H9 (cell line): ENCODE data around the gene NRP2. TPM values are rescaled to one million over a fixed set of nuclear protein-coding genes. Genes with fewer than 3 reads are reported as not detected.

Source experiments
- DNase-seq: peaks from one replicate; pipeline ENCODE4 v3.0.0-alpha.2; 2017
- H2AFZ ChIP-seq: one replicate; pipeline ENCODE4 v1.6.1; 2013; ENCODE audit warnings: mild to moderate bottlenecking, low read length, control low read depth, moderate library complexity
- H2AK5ac ChIP-seq: 2 replicates; pipeline ENCODE4 v1.6.1; 2013; ENCODE audit warnings: low read length, control low read depth, mixed read lengths; ENCODE audit not compliant: insufficient read length
- H2BK120ac ChIP-seq: one replicate; pipeline ENCODE4 v1.6.1; 2013; ENCODE audit warnings: low read depth, mild to moderate bottlenecking, low read length, control low read depth, inconsistent platforms; ENCODE audit not compliant: poor library complexity, severe bottlenecking
- H2BK12ac ChIP-seq: 2 replicates; pipeline ENCODE4 v1.6.1; 2013; ENCODE audit warnings: low read length, control low read depth, mixed read lengths, low read depth; ENCODE audit not compliant: insufficient read length
- H2BK15ac ChIP-seq: 2 replicates; pipeline ENCODE4 v1.6.1; 2013; ENCODE audit warnings: low read depth, low read length, control low read depth
- H2BK20ac ChIP-seq: one replicate; pipeline ENCODE4 v1.6.1; 2013; ENCODE audit warnings: low read depth, mild to moderate bottlenecking, low read length, control low read depth, inconsistent platforms; ENCODE audit not compliant: poor library complexity, severe bottlenecking
- H2BK5ac ChIP-seq: 2 replicates; pipeline ENCODE4 v1.6.1; 2013; ENCODE audit warnings: low read length, control low read depth, mixed read lengths; ENCODE audit not compliant: insufficient read length
- H3K14ac ChIP-seq: 2 replicates; pipeline ENCODE4 v1.6.1; 2013; ENCODE audit warnings: low read length, control low read depth; ENCODE audit not compliant: insufficient read depth
- H3K18ac ChIP-seq: 2 replicates; pipeline ENCODE4 v1.6.1; 2013; ENCODE audit warnings: low read depth, mild to moderate bottlenecking, mixed read lengths, low read length, control low read depth; ENCODE audit not compliant: insufficient read length
- H3K23ac ChIP-seq: 2 replicates; pipeline ENCODE4 v1.6.1; 2013; ENCODE audit warnings: low read length, control low read depth, mixed read lengths, low read depth; ENCODE audit not compliant: insufficient read length
- H3K23me2 ChIP-seq: 2 replicates; pipeline ENCODE4 v1.6.1; 2013; ENCODE audit warnings: low read depth, mild to moderate bottlenecking, mixed read lengths, low read length, control low read depth; ENCODE audit not compliant: insufficient read length, poor library complexity, severe bottlenecking
- H3K27ac ChIP-seq: 2 replicates; pipeline ENCODE4 v1.5.1; 2013; ENCODE audit warnings: low read length, control low read depth, mixed read lengths, low read depth; ENCODE audit not compliant: insufficient read length
- H3K27me3 ChIP-seq: 2 replicates; pipeline ENCODE4 v1.6.1; 2013; ENCODE audit warnings: low read length, control low read depth, inconsistent platforms; ENCODE audit not compliant: insufficient read depth
- H3K4ac ChIP-seq: 2 replicates; pipeline ENCODE4 v1.6.1; 2013; ENCODE audit warnings: low read depth, mild to moderate bottlenecking, control low read depth, inconsistent platforms, low read length, moderate library complexity
- H3K4me1 ChIP-seq: 2 replicates; pipeline ENCODE4 v1.6.1; 2013; ENCODE audit warnings: low read length, control low read depth, inconsistent platforms; ENCODE audit not compliant: insufficient read depth
- H3K4me2 ChIP-seq: 2 replicates; pipeline ENCODE4 v1.6.1; 2013; ENCODE audit warnings: low read length, control low read depth, mixed read lengths; ENCODE audit not compliant: insufficient read length, insufficient read depth
- H3K56ac ChIP-seq: 2 replicates; pipeline ENCODE4 v1.6.1; 2013; ENCODE audit warnings: low read depth, mild to moderate bottlenecking, mixed read lengths, low read length, control low read depth; ENCODE audit not compliant: insufficient read length
- H3K79me1 ChIP-seq: 2 replicates; pipeline ENCODE4 v1.6.1; 2013; ENCODE audit warnings: low read depth, mild to moderate bottlenecking, moderate library complexity, low read length, control low read depth, inconsistent platforms; ENCODE audit not compliant: insufficient read depth, poor library complexity, severe bottlenecking
- H3K79me2 ChIP-seq: 2 replicates; pipeline ENCODE4 v1.6.1; 2013; ENCODE audit warnings: low read length, control low read depth, inconsistent platforms; ENCODE audit not compliant: insufficient read depth
- H3K9ac ChIP-seq: 2 replicates; pipeline ENCODE4 v1.6.1; 2013; ENCODE audit warnings: low read length, control low read depth, mixed read lengths; ENCODE audit not compliant: insufficient read length; ENCODE audit errors: extremely low read depth
- H3K9me3 ChIP-seq: one replicate; pipeline ENCODE4 v1.6.1; 2013; ENCODE audit warnings: low read depth, low read length, inconsistent platforms; ENCODE audit not compliant: control insufficient read depth
- H3T11ph ChIP-seq: one replicate; pipeline ENCODE4 v1.6.1; 2013; ENCODE audit warnings: mild to moderate bottlenecking, low read length, control low read depth, inconsistent platforms
- H4K20me1 ChIP-seq: one replicate; pipeline ENCODE4 v1.6.1; 2013; ENCODE audit not compliant: control insufficient read depth, insufficient read length, insufficient read depth
- H4K5ac ChIP-seq: 2 replicates; pipeline ENCODE4 v1.6.1; 2013; ENCODE audit warnings: low read depth, mild to moderate bottlenecking, mixed read lengths, low read length, control low read depth; ENCODE audit not compliant: insufficient read length
- H4K8ac ChIP-seq: replicated peaks from 2 replicates; pipeline ENCODE4 v1.6.1; 2013; ENCODE audit warnings: low read length, control low read depth, mixed read lengths, low read depth; ENCODE audit not compliant: insufficient read length
- H4K91ac ChIP-seq: 2 replicates; pipeline ENCODE4 v1.6.1; 2013; ENCODE audit warnings: low read depth, mild to moderate bottlenecking, moderate library complexity, mixed read lengths, low read length, control low read depth; ENCODE audit not compliant: insufficient read length
- H3K27ac Mint-ChIP-seq, 3 experiments: 2 replicates in 2 of 3; 3 replicates in 1 of 3; pipeline ENCODE4 v1.8.0; 2020 to 2021; ENCODE audit warnings: mixed read lengths in 3 of 3, mild to moderate bottlenecking in 1 of 3, moderate library complexity in 1 of 3
- H3K27me3 Mint-ChIP-seq: 2 replicates; pipeline ENCODE4 v1.8.0; 2021; ENCODE audit warnings: low read depth, mild to moderate bottlenecking, moderate library complexity, mixed read lengths
- H3K36me3 Mint-ChIP-seq, 3 experiments: 2 replicates in 2 of 3; 3 replicates in 1 of 3; pipeline ENCODE4 v1.8.0; 2020 to 2021; ENCODE audit warnings: low read depth in 3 of 3, mixed read lengths in 3 of 3; ENCODE audit not compliant: insufficient read depth in 1 of 3
- H3K4me1 Mint-ChIP-seq, 2 experiments: 2 replicates each; pipeline ENCODE4 v1.8.0; 2020; ENCODE audit warnings: mixed read lengths in 2 of 2
- H3K4me3 Mint-ChIP-seq, 2 experiments: 2 replicates in 1 of 2; 3 replicates in 1 of 2; pipeline ENCODE4 v1.8.0; 2020 to 2021; ENCODE audit warnings: mild to moderate bottlenecking in 2 of 2, mixed read lengths in 2 of 2, moderate library complexity in 1 of 2
- H3K9me3 Mint-ChIP-seq, 2 experiments: 2 replicates in 1 of 2; 3 replicates in 1 of 2; pipeline ENCODE4 v1.8.0; 2020; ENCODE audit warnings: mild to moderate bottlenecking in 2 of 2, mixed read lengths in 2 of 2, moderate library complexity in 1 of 2
- WGBS: extraction: QIAGEN DNeasy Blood & Tissue Kit; methylation state at CpG from one replicate; pipeline ENCODE4 v1.1.7; 2013; ENCODE audit warnings: missing lambda C conversion rate, low lambda C conversion rate, mixed read lengths; ENCODE audit not compliant: insufficient read length; ENCODE audit errors: extremely low coverage; 5-methylcytosine and 5-hydroxymethylcytosine counted together
- total RNA-seq: library from RNA; stranded (reverse); gene quantifications from 2 replicates; pipeline ENCODE4 v1.2.1, GENCODE V29; 2021
- TF ChIP-seq, protein P1 (sequence below): fragments of 200-600 bp; sonication (generic); conservative IDR thresholded peaks from 3 replicates; pipeline ENCODE4 v1.8.0; 2021; ENCODE audit warnings: antibody characterized with exemption, mild to moderate bottlenecking

NRP2 gene
- total RNA-seq, 1 experiment from 2014 or later: 19.7 TPM

DNA sequence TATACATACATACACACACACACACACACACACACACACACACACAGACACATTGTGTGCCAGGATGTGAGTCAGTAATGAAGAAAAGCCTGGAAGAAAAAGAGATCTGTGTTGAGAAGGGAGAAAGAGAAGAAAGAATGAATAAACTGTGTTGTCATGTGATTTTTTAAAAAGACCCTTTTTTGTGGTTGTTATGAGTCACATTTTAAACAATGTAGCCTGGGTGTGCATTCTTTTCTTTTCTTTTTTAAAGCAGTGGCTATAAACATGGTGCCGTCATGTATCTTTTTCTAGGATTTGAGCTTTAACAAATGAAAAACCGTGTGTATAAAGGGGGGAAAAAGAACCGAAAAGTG, 87.2 kb downstream of the NRP2 start:
- no peak for DNase-seq
- no peaks in the 10 kb centered on the region for H3K23me2 ChIP-seq
- H3K23ac ChIP-seq: no peak overlapping the region
- TF ChIP-seq, protein P1, sequence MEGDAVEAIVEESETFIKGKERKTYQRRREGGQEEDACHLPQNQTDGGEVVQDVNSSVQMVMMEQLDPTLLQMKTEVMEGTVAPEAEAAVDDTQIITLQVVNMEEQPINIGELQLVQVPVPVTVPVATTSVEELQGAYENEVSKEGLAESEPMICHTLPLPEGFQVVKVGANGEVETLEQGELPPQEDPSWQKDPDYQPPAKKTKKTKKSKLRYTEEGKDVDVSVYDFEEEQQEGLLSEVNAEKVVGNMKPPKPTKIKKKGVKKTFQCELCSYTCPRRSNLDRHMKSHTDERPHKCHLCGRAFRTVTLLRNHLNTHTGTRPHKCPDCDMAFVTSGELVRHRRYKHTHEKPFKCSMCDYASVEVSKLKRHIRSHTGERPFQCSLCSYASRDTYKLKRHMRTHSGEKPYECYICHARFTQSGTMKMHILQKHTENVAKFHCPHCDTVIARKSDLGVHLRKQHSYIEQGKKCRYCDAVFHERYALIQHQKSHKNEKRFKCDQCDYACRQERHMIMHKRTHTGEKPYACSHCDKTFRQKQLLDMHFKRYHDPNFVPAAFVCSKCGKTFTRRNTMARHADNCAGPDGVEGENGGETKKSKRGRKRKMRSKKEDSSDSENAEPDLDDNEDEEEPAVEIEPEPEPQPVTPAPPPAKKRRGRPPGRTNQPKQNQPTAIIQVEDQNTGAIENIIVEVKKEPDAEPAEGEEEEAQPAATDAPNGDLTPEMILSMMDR: no peak
- H2AK5ac ChIP-seq: no peak overlapping the region
- H3K56ac ChIP-seq: no peak overlapping the region
- Mint-ChIP-seq H3K4me3 (no peak overlapping the region), H3K27me3 (peaks cover 14% of the 10 kb centered on the region), H3K4me1 (peaks cover 34 to 35% of the 10 kb centered on the region in 2 experiments), H3K27ac (no peak overlapping the region), H3K9me3 (no peaks in the 10 kb centered on the region), H3K36me3 (peaks cover 0 to 9% (median 7%) of the 10 kb centered on the region in 3 experiments; a peak in 3 of 7 replicates)
- H3K27me3 ChIP-seq: no peaks in the 10 kb centered on the region
- no peak overlapping the region for H2BK120ac ChIP-seq
- H3K27ac ChIP-seq: no peak overlapping the region
- H4K20me1 ChIP-seq: no peaks in the 10 kb centered on the region
- no peak overlapping the region for H3K14ac ChIP-seq
- no peak overlapping the region for H3K18ac ChIP-seq
- no CpG with 5 or more reads among the region's 3 CpGs for WGBS
- H3K9me3 ChIP-seq: no peaks in the 10 kb centered on the region
- H2AFZ ChIP-seq: no peak overlapping the region
- H2BK5ac ChIP-seq: no peak overlapping the region
- no peak overlapping the region for H2BK12ac ChIP-seq
- H3K4ac ChIP-seq: no peak overlapping the region
- H3K4me2 ChIP-seq: no peak overlapping the region
- no peak overlapping the region for H3T11ph ChIP-seq
- H2BK15ac ChIP-seq: no peak overlapping the region
- H3K9ac ChIP-seq: no peak overlapping the region
- H4K5ac ChIP-seq: no peak overlapping the region
- no peak overlapping the region for H4K8ac ChIP-seq
- no peaks in the 10 kb centered on the region for H3K79me2 ChIP-seq
- no peaks in the 10 kb centered on the region for H3K79me1 ChIP-seq
- H4K91ac ChIP-seq: no peak overlapping the region
- H3K4me1 ChIP-seq: peaks cover under 1% of the 10 kb centered on the region; the same call in 1 of the 2 replicates
- H2BK20ac ChIP-seq: no peak overlapping the region
